Astrocyte (in vitro differentiated cells and primary cell): ENCODE results near the gene SLC6A3. TPM values are rescaled to one million over a fixed set of nuclear protein-coding genes. Genes with fewer than 3 reads are reported as not detected.

Experiments
- DNase-seq: peaks from one replicate; pipeline ENCODE4 v3.0.0-alpha.2; 2010; ENCODE audit warnings: low read depth
- FAIRE-seq: peaks from 2 replicates; lab custom pipeline; 2011; peaks lifted over from hg19 to GRCh38; lab: Jason Lieb, UNC
- H2AFZ ChIP-seq: 2 replicates; pipeline ENCODE4 v1.6.0; 2012; ENCODE audit warnings: low read depth, low read length, inconsistent platforms
- H3K27ac ChIP-seq: 2 replicates; pipeline ENCODE4 v1.5.1; 2011; ENCODE audit warnings: low read depth, low read length, inconsistent platforms
- H3K27me3 ChIP-seq: 2 replicates; pipeline ENCODE4 v1.6.0; 2011; ENCODE audit warnings: low read length, inconsistent platforms; ENCODE audit not compliant: insufficient read depth
- H3K36me3 ChIP-seq: 2 replicates; pipeline ENCODE4 v1.5.1; 2011; ENCODE audit warnings: low read length, inconsistent platforms; ENCODE audit not compliant: insufficient read depth
- H3K4me1 ChIP-seq: 2 replicates; pipeline ENCODE4 v1.5.1; 2011; ENCODE audit warnings: low read length, inconsistent platforms; ENCODE audit not compliant: insufficient read depth
- H3K4me2 ChIP-seq: 2 replicates; pipeline ENCODE4 v1.6.0; 2012; ENCODE audit warnings: low read length, inconsistent platforms
- H3K4me3 ChIP-seq: 2 replicates; pipeline ENCODE4 v1.5.1; 2011; ENCODE audit warnings: low read depth, mild to moderate bottlenecking, low read length, inconsistent platforms; ENCODE audit not compliant: insufficient read depth
- H3K79me2 ChIP-seq: 2 replicates; pipeline ENCODE4 v1.6.0; 2012; ENCODE audit warnings: mild to moderate bottlenecking, low read length, inconsistent platforms; ENCODE audit not compliant: insufficient read depth
- H3K9ac ChIP-seq: 2 replicates; pipeline ENCODE4 v1.6.0; 2012; ENCODE audit warnings: mild to moderate bottlenecking, low read length, inconsistent platforms
- H3K9me3 ChIP-seq: 2 replicates; pipeline ENCODE4 v1.5.1; 2012; ENCODE audit warnings: low read depth, mild to moderate bottlenecking, low read length, inconsistent platforms; ENCODE audit not compliant: insufficient read depth
- H4K20me1 ChIP-seq: 2 replicates; pipeline ENCODE4 v1.6.0; 2012; ENCODE audit warnings: low read length, inconsistent platforms; ENCODE audit not compliant: insufficient read depth
- H3K27ac Mint-ChIP-seq: one replicate; pipeline ENCODE4 v1.8.0; 2021; ENCODE audit warnings: mild to moderate bottlenecking, mixed read lengths; ENCODE audit not compliant: unreplicated experiment
- H3K27me3 Mint-ChIP-seq: one replicate; pipeline ENCODE4 v1.8.0; 2021; ENCODE audit warnings: low read depth, mixed read lengths; ENCODE audit not compliant: unreplicated experiment
- H3K36me3 Mint-ChIP-seq: one replicate; pipeline ENCODE4 v1.8.0; 2021; ENCODE audit warnings: low read depth, mixed read lengths; ENCODE audit not compliant: unreplicated experiment
- H3K4me1 Mint-ChIP-seq: one replicate; pipeline ENCODE4 v1.8.0; 2021; ENCODE audit warnings: low read depth, mixed read lengths; ENCODE audit not compliant: unreplicated experiment
- H3K4me3 Mint-ChIP-seq: one replicate; pipeline ENCODE4 v1.8.0; 2021; ENCODE audit warnings: mild to moderate bottlenecking, moderate library complexity, mixed read lengths; ENCODE audit not compliant: unreplicated experiment
- H3K9me3 Mint-ChIP-seq: one replicate; pipeline ENCODE4 v1.8.0; 2021; ENCODE audit warnings: mild to moderate bottlenecking, mixed read lengths; ENCODE audit not compliant: unreplicated experiment
- EZH2 ChIP-seq: IDR thresholded peaks from 2 replicates; pipeline ENCODE4 v1.6.1; 2012; ENCODE audit warnings: mild to moderate bottlenecking, low read length, inconsistent platforms; ENCODE audit not compliant: insufficient read depth
- total RNA-seq: library from RNA; stranded (reverse); gene quantifications from 2 replicates; pipeline ENCODE4 v1.2.1, GENCODE V29; 2021
- TF ChIP-seq, protein P1 (sequence below): IDR thresholded peaks from 2 replicates; pipeline ENCODE4 v1.5.1; 2011; ENCODE audit warnings: low read depth, mild to moderate bottlenecking, inconsistent platforms, low read length, moderate library complexity; ENCODE audit not compliant: insufficient read depth

The SLC6A3 gene
- total RNA-seq, 1 donor from 2014 or later = 0.07 TPM

DNA sequence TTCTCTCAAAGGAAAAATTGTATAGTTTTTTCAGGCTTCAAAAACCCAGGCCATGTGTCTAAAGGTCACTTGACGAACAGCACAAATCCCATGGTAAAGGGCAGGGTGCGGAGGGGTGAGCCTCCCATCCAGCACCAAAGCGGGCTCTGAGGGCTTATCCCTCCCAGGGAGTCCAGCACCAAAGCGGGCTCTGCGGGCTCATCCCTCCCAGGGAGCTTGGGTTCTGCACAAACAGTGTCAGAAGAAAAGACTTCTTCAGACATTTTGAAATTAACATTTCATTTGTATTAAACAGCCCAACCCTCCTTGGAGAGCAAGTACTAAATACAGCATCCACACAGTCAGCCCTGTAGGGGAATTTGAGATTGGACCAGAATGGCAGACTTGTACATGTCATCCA is 57.4 kb downstream of the SLC6A3 start:
- Mint-ChIP-seq H3K9me3 (peaks cover 2% of the 10 kb centered on the region), H3K27ac (no peak overlapping the region), H3K4me1 (peaks cover 1% of the 10 kb centered on the region), H3K36me3 (no peaks in the 10 kb centered on the region), H3K4me3 (no peak overlapping the region), H3K27me3 (peaks cover 79% of the 10 kb centered on the region)
- no peak overlapping the region for H3K9ac ChIP-seq
- no peaks in the 10 kb centered on the region for H4K20me1 ChIP-seq
- H2AFZ ChIP-seq = no peak overlapping the region
- peaks cover 20% of the 10 kb centered on the region for H3K27me3 ChIP-seq
- no peak overlapping the region for H3K4me2 ChIP-seq
- TF ChIP-seq, protein P1, sequence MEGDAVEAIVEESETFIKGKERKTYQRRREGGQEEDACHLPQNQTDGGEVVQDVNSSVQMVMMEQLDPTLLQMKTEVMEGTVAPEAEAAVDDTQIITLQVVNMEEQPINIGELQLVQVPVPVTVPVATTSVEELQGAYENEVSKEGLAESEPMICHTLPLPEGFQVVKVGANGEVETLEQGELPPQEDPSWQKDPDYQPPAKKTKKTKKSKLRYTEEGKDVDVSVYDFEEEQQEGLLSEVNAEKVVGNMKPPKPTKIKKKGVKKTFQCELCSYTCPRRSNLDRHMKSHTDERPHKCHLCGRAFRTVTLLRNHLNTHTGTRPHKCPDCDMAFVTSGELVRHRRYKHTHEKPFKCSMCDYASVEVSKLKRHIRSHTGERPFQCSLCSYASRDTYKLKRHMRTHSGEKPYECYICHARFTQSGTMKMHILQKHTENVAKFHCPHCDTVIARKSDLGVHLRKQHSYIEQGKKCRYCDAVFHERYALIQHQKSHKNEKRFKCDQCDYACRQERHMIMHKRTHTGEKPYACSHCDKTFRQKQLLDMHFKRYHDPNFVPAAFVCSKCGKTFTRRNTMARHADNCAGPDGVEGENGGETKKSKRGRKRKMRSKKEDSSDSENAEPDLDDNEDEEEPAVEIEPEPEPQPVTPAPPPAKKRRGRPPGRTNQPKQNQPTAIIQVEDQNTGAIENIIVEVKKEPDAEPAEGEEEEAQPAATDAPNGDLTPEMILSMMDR = no peak
- TF ChIP-seq EZH2 = no peak
- H3K9me3 ChIP-seq = peaks cover 3% of the 10 kb centered on the region
- FAIRE-seq = no peak
- H3K4me3 ChIP-seq = no peak overlapping the region
- peaks cover 9% of the 10 kb centered on the region for H3K4me1 ChIP-seq
- no peak for DNase-seq
- no peaks in the 10 kb centered on the region for H3K36me3 ChIP-seq
- no peak overlapping the region for H3K27ac ChIP-seq
- no peaks in the 10 kb centered on the region for H3K79me2 ChIP-seq

- peaks cover 9% of the 10 kb centered on the region for H3K4me1 ChIP-seq
- Mint-ChIP-seq H3K27ac (no peak overlapping the region), H3K4me1 (peaks cover 1% of the 10 kb centered on the region), H3K27me3 (peaks cover 78% of the 10 kb centered on the region), H3K4me3 (peak overlapping the region; percentile 84), H3K9me3 (peaks cover 2% of the 10 kb centered on the region), H3K36me3 (no peaks in the 10 kb centered on the region)
- no peaks in the 10 kb centered on the region for H3K36me3 ChIP-seq
- H3K9me3 ChIP-seq = peaks cover 3% of the 10 kb centered on the region
- H3K27ac ChIP-seq = no peak overlapping the region
- no peak for TF ChIP-seq EZH2
- TF ChIP-seq, protein P1 = no peak
- no peak overlapping the region for H2AFZ ChIP-seq
- DNase-seq = no peak
- H3K27me3 ChIP-seq = peaks cover 20% of the 10 kb centered on the region
- no peak overlapping the region for H3K9ac ChIP-seq
- no peak overlapping the region for H3K4me3 ChIP-seq
- no peaks in the 10 kb centered on the region for H3K79me2 ChIP-seq
- FAIRE-seq = no peak
- no peaks in the 10 kb centered on the region for H4K20me1 ChIP-seq
- H3K4me2 ChIP-seq = no peak overlapping the region
Measured at GRCh38 chr5:1387059-1387755, 58.0 kb downstream of the SLC6A3 start.

- no peaks in the 10 kb centered on the region for H3K79me2 ChIP-seq
- TF ChIP-seq EZH2 = peak; percentile 66
- TF ChIP-seq, protein P1 = no peak
- DNase-seq (peak; percentile 8), FAIRE-seq (no peak)
- no peaks in the 10 kb centered on the region for H3K36me3 ChIP-seq
- H3K4me1 ChIP-seq = peaks cover 9% of the 10 kb centered on the region
- Mint-ChIP-seq H3K4me1 (peaks cover 1% of the 10 kb centered on the region), H3K36me3 (no peaks in the 10 kb centered on the region), H3K27me3 (peaks cover 76% of the 10 kb centered on the region), H3K4me3 (peak overlapping the region; percentile 84), H3K9me3 (peaks cover 2% of the 10 kb centered on the region), H3K27ac (no peak overlapping the region)
- H3K27ac ChIP-seq = no peak overlapping the region
- H3K4me2 ChIP-seq = peak overlapping the region; percentile 88
- peaks cover 20% of the 10 kb centered on the region for H3K27me3 ChIP-seq
- peak overlapping the region; percentile 87 for H2AFZ ChIP-seq
- peak overlapping the region; percentile 41 for H3K9ac ChIP-seq
- H3K4me3 ChIP-seq = peak overlapping the region; percentile 56
- peaks cover 3% of the 10 kb centered on the region for H3K9me3 ChIP-seq
- no peaks in the 10 kb centered on the region for H4K20me1 ChIP-seq
Measured at GRCh38 chr5:1386274-1386717, 58.9 kb downstream of the SLC6A3 start.
